Measurements from ENCODE around the gene CCDC102B.

Gene CCDC102B

GRCh38 chr18:68797871-68798270 is at the start of gene CCDC102B:
CCDC102B (plus strand) TSS chr18:68798080; CDS start chr18:68836764, 38,684 bp downstream.
- TF ChIP-seq, protein P1, sequence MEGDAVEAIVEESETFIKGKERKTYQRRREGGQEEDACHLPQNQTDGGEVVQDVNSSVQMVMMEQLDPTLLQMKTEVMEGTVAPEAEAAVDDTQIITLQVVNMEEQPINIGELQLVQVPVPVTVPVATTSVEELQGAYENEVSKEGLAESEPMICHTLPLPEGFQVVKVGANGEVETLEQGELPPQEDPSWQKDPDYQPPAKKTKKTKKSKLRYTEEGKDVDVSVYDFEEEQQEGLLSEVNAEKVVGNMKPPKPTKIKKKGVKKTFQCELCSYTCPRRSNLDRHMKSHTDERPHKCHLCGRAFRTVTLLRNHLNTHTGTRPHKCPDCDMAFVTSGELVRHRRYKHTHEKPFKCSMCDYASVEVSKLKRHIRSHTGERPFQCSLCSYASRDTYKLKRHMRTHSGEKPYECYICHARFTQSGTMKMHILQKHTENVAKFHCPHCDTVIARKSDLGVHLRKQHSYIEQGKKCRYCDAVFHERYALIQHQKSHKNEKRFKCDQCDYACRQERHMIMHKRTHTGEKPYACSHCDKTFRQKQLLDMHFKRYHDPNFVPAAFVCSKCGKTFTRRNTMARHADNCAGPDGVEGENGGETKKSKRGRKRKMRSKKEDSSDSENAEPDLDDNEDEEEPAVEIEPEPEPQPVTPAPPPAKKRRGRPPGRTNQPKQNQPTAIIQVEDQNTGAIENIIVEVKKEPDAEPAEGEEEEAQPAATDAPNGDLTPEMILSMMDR (IDR thresholded peaks at IDR 0.05), result no peak

GRCh38 chr18:68757126-68757525 is 40.8 kb upstream of the CCDC102B start:
- TF ChIP-seq, protein P1 (IDR thresholded peaks at IDR 0.05), result no peak

GRCh38 chr18:68759308-68759707 is 38.6 kb upstream of the CCDC102B start:
- TF ChIP-seq, protein P1 (IDR thresholded peaks at IDR 0.05), result no peak

DNA sequence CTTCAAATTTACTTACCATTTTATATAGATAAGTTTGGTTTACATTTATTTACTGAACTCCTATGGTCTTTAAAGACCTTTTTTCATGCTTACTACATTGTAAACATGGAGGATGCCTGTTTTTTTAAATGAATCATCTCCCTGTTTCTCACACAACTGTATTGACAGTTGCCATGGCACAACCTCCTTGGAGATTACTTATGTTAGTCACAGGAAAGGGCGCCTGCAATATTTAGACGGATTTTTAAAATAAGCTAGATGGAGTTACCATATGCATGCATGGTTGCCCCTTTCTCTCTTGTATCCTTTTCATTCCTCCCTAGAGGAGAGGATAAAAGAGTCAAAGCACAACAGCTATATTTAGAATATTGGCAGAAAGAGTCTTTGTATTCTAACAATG is 34.8 kb upstream of the CCDC102B start:
- TF ChIP-seq, protein P1 (IDR thresholded peaks at IDR 0.05), result no peak

GRCh38 chr18:68764016-68764415 is 33.9 kb upstream of the CCDC102B start:
- TF ChIP-seq, protein P1 (IDR thresholded peaks at IDR 0.05), result no peak

DNA sequence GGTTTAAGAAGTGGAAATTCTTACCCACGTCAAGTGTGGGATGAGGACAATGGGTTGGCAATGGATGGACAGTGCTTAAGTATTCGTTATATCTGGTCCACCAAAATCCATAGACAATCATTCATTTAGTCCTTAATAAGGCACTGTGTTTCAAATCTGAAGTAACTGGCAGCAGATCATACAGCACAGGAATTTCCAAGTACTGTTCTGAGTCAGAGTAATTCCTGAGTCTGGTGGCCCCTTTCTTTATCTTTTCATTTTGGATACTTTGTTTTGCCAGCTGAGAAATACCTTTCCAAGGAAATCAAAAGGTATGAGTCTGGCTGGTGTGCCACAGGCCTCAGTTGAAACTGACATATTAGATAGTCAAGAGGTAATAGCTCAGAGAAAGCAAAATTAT is 31.4 kb upstream of the CCDC102B start:
- TF ChIP-seq, protein P1 (IDR thresholded peaks at IDR 0.05), result no peak

DNA sequence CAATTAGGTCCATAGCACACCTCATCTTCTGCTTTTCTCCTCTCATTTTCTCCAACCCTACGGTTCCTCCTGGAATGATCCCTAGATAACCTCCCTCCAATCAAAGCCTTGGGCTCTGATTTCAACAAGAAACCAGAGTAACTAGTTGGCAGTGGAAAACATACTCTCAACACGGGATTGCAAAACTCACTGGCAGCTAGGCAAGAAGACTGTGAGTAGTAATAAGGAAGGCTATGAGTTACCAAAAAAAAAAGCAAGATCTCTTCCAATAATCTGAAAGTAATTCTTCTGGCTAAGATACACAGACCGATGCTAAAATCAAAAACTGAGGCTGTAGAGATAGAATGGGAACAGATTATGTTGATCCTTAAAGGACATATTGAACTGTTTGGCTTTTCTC is 28.4 kb upstream of the CCDC102B start:
- TF ChIP-seq, protein P1 (IDR thresholded peaks at IDR 0.05), result no peak

DNA sequence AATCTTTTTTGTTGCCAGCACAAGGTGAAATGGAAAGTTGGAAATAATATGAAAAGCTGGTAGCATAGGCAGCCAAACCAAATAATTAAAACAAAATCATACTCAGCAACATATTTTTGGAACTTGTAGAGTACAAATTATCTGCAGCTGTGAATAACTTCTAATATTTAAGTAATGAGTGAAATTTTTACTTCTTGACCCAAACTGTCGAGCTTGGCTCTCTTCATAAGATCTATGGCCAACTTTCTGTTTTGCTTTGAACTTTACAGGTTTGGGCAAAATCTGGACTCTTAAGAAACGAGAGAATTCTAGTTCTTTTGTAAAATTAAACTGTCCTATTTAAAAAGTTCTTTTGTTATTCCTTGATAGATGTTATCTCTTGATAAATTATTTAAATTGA is 25.6 kb upstream of the CCDC102B start:
- TF ChIP-seq, protein P1 (IDR thresholded peaks at IDR 0.05), result no peak

All from LNCAP (cell line).